ENCODE data around the gene CLEC5A. TPM values are rescaled to one million over a fixed set of nuclear protein-coding genes. Genes with fewer than 3 reads are reported as not detected.

CLEC5A gene
- total RNA-seq, 1 donor from 2014 or later, result 0.64 TPM

DNA sequence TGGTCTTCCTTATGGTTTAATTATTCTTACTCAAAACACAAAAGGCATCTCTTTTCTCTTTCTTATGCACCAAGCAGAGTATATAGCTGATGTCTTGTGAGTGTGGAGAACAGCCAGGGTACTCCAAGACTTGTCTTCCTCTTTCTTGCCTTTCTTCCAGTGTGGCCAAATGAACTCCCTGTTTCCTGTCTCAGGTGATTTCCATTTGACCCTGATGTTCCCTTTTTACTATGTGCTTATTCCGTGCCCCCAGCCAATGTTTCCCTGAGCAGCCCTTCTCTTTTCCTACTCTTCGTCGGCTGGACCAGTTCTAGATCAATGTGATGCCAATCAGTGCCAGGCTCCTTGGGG lies 18.0 kb downstream of the CLEC5A start:
- no peaks in the 10 kb centered on the region for H3K9me3 ChIP-seq
- no peaks in the 10 kb centered on the region for H3K4me1 ChIP-seq
- intact Hi-C loops (cut with DNase I), result no loop called here
- no peak overlapping the region for H3K4me3 ChIP-seq
- no peak for DNase-seq (ENCODE audit: low spot score in 2 of 2)
- H3K27ac ChIP-seq, result no peak overlapping the region
- TF ChIP-seq, protein P1, sequence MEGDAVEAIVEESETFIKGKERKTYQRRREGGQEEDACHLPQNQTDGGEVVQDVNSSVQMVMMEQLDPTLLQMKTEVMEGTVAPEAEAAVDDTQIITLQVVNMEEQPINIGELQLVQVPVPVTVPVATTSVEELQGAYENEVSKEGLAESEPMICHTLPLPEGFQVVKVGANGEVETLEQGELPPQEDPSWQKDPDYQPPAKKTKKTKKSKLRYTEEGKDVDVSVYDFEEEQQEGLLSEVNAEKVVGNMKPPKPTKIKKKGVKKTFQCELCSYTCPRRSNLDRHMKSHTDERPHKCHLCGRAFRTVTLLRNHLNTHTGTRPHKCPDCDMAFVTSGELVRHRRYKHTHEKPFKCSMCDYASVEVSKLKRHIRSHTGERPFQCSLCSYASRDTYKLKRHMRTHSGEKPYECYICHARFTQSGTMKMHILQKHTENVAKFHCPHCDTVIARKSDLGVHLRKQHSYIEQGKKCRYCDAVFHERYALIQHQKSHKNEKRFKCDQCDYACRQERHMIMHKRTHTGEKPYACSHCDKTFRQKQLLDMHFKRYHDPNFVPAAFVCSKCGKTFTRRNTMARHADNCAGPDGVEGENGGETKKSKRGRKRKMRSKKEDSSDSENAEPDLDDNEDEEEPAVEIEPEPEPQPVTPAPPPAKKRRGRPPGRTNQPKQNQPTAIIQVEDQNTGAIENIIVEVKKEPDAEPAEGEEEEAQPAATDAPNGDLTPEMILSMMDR (IDR thresholded peaks at IDR 0.05), result no peak
- H3K36me3 ChIP-seq, result no peaks in the 10 kb centered on the region
- H3K27me3 ChIP-seq, result no peaks in the 10 kb centered on the region

DNA sequence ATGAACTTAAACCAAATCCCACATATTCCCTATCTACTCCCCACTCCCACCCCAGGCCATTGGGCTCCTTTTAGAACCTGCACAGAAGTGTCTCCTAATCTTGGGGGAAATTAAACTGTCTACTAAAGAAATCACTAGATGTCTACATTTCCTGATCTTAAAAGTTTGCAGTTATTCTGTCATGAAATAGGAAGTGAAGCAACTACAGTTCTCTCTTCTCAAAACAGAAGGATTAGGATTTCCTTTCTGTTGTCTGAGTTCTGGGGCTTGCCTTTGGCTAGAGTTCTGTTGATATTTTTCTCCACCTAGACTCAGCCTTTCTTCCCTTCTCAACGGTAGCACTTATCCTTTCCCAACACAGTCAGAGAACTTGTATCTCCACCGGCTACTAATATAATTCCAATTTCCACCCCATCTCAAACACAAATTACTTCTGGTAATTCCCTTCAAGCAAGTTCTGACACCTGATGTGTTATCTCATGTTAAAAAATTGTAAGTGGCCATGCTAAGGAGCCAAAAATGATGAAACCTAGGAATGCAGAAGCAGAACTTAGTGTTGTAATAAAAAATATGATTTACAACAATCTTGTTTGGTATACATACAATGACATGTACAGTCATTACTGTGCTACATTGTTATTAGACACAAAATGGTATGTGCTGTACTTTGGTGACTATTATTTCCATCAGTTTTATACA lies 18.5 kb downstream of the CLEC5A start:
- Histone ChIP-seq H3K4me1 (no peaks in the 10 kb centered on the region), H3K27ac (no peak overlapping the region), H3K36me3 (no peaks in the 10 kb centered on the region), H3K9me3 (no peaks in the 10 kb centered on the region), H3K4me3 (no peak overlapping the region), H3K27me3 (no peaks in the 10 kb centered on the region)
- intact Hi-C loops (cut with DNase I), result no loop called here
- no peak for DNase-seq (ENCODE audit: low spot score in 2 of 2)
- TF ChIP-seq, protein P1 (IDR thresholded peaks at IDR 0.05), result no peak

GRCh38 chr7:141920281-141920680 lies 26.5 kb downstream of the CLEC5A start:
- TF ChIP-seq, protein P1 (IDR thresholded peaks at IDR 0.05), result no peak

DNA sequence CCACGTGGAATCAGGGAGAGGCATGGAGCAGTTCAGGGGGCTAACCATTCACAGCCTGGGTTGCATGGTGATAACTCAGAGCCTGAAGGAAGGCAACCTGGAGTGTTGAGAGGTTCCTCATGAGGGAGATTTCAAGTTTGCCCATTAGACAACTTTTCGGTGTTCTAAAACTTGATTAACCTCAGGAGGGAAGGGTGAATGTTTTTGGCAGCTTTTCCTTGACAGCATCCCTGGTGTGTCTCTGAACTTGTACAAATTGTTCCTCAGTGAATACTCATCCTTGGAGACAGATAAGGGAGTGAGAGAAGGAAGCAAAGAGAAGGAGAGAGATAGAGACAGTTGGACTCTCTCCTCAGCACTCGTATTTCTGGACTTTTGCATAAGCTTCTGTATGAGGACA lies 30.7 kb downstream of the CLEC5A start, which contains the start of gene OR9A4:
Gene OR9A4 (plus strand): TSS at position 301 of the 400 bp plus-strand sequence. CDS start 2,477 bp downstream, outside the sequence.
- Histone ChIP-seq H3K9me3 (no peaks in the 10 kb centered on the region), H3K27ac (no peak within 1 kb of the TSS), H3K27me3 (no peaks in the 10 kb centered on the region), H3K36me3 (no peaks in the 10 kb centered on the region), H3K4me3 (no peak within 1 kb of the TSS), H3K4me1 (no peaks in the 10 kb centered on the region)
- intact Hi-C loops (cut with DNase I), result no loop called here
- TF ChIP-seq, protein P1 (IDR thresholded peaks at IDR 0.05), result no peak
- no peak for DNase-seq (ENCODE audit: low spot score in 2 of 2)

More at GRCh38 chr7:141920281-141920680, 26.5 kb downstream of the CLEC5A start:
- Histone ChIP-seq H3K9me3 (no peaks in the 10 kb centered on the region), H3K27ac (no peak overlapping the region), H3K4me3 (no peak overlapping the region), H3K36me3 (no peaks in the 10 kb centered on the region), H3K27me3 (no peaks in the 10 kb centered on the region), H3K4me1 (no peaks in the 10 kb centered on the region)
- intact Hi-C loops (cut with DNase I), result no loop called here
- no peak for DNase-seq (ENCODE audit: low spot score in 2 of 2)

- DNase-seq (ENCODE audit: low spot score in 2 of 2), result no peak
- intact Hi-C loops (cut with DNase I), result no loop called here
- no peak overlapping the region for H3K27ac ChIP-seq
- no peak overlapping the region for H3K4me3 ChIP-seq
- H3K36me3 ChIP-seq, result no peaks in the 10 kb centered on the region
- H3K4me1 ChIP-seq, result no peaks in the 10 kb centered on the region
- no peaks in the 10 kb centered on the region for H3K9me3 ChIP-seq
- H3K27me3 ChIP-seq, result no peaks in the 10 kb centered on the region
- TF ChIP-seq, protein P1 (IDR thresholded peaks at IDR 0.05), result no peak
Observed at GRCh38 chr7:141915565-141915964, 31.2 kb downstream of the CLEC5A start.

Measured in ascending aorta (tissue), 2 donors.